Activated CD8-positive, alpha-beta memory T cell treated with anti-CD3 and anti-CD28 coated beads for 4 hours (primary cell): ENCODE results near the gene SRPX.

ENCODE experiments used
- DNase-seq, 2 donors: peaks; one replicate each; pipeline ENCODE4 v3.0.0-alpha.2; 2020; ENCODE audit warnings: low read depth in 2 of 2

SRPX gene

DNA sequence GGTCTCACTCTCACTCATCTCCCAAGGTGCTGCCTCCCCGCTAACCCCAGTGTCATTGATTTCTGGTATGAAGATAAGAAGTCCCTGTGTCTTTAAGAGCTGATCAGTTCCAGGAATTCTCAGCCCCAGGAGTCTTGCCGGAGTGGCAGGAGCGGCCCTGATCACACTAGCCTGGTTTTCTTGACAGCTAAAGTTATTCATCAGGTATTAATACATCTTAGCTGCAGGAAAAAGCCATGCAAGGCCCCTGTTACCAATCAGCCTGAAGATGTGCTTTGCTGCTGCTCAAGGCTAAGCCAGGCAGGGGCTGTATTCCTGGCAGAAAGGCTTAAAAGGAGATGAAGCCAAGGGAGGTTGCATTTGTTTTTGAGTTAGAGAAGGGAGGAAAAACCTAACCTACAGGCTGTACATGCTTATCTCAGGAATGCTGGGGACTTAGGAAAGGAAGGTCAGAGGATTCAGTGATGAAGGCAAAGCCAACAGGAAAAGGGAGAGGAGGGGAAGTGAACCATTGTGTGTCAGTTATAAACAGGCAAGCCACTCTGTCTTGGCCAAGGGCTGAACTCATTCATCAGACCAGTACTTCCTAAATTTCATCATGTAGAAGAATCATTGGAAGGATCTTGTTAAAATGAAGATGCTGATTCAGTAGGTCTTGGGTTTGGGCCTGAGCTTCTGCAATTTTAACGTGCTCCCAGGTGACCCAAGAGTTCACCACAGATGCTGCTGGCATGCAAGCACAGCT, 8.6 kb downstream of the SRPX start:
- DNase-seq = no peak

DNA sequence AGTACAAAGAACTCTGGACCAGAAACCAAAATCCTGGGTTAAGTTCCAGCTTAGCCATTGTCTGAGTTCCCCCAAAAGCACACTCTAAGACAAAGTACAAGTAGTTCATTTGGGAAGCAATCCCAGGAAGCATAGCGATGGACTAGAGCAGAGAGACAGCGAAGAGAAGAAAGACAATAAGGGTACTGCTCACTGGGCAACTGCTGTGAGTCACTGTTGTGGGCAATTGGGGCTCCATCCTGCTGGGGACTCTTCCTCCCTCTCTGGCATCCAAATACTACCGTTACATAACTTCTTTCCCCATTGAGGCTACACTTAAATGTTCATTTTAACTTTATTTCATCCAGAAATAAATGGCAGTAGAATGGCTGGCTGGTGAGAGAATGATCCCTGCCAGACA, 14.1 kb downstream of the SRPX start:
- no peak for DNase-seq

DNA sequence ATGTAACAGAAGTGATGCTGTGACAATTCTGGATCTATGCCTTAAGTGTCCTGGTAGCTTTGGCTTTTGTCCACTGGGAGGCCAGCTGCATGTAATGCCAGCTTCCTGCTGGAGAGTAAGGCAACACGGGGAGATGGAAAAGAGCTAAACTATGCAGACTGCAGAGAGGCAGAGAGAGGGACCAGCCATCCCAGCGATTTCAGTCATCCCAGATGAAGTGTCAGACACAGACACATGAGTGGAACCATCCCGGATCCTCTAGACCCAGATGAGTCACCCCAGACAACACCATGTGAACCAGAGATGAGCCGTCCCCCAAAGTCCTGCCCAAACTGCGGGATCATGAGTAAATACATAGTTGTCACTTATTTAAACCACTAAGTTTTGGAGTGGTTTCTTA, 14.6 kb downstream of the SRPX start:
- DNase-seq = no peak

DNA sequence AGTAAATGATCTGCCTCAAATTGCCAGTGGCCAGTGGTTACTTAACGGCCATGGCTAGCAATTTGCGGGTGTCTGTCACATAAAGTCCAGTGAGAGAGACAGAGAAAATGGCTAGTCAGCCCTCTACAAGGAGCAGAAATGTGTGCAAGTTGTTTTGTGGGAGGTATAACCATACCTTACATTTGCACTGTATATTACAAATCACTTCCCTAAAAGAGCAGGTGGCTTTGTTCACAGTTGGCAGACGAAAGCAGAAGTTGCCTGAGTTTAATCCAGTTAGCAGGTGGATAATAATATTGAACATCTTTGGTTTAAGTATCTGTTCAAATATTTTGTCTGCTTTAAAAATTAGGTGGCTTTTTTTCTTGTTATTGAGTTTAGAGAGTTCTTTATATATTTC, 15.6 kb downstream of the SRPX start:
- no peak for DNase-seq

- DNase-seq = no peak
Observed at GRCh38 chrX:38192007-38192810, 28.5 kb downstream of the SRPX start.

GRCh38 chrX:38189431-38190250, 31.0 kb downstream of the SRPX start:
- DNase-seq = no peak

- DNase-seq = no peak
Observed at GRCh38 chrX:38183596-38183995, 37.1 kb downstream of the SRPX start.

GRCh38 chrX:38181357-38181756, 39.3 kb downstream of the SRPX start:
- DNase-seq = no peak

GRCh38 chrX:38178396-38178795, 42.3 kb downstream of the SRPX start:
- DNase-seq = no peak

- no peak for DNase-seq
Observed at GRCh38 chrX:38175139-38175538, 45.5 kb downstream of the SRPX start.

DNA sequence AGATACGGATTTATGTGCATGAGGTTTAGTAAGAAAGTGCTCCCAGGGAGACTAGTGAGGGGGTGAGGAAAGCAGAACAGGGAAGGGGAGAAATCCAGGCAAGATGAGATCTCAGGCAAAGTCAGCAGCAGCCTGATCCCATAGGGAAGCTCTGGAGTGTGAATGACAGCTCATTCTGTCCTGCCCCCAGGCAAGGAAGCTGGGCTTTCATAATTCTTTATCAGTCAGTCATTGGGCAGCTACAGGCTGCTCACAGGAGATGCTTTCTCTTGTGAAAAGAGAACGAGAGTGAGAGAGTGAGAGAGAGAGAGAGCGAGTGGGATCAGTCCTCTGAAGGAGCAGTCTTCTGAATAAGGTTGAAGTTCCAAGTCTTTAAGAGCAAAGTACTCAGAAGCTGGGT, 48.1 kb downstream of the SRPX start:
- no peak for DNase-seq

GRCh38 chrX:38170556-38170955, 50.1 kb downstream of the SRPX start:
- no peak for DNase-seq

- no peak for DNase-seq
Observed at GRCh38 chrX:38166478-38167083, 54.1 kb downstream of the SRPX start.

GRCh38 chrX:38165023-38165422, 55.6 kb downstream of the SRPX start:
- no peak for DNase-seq

- DNase-seq = no peak
Observed at GRCh38 chrX:38163193-38163592, 57.5 kb downstream of the SRPX start.

GRCh38 chrX:38156838-38157237, 63.8 kb downstream of the SRPX start:
- DNase-seq = no peak

DNA sequence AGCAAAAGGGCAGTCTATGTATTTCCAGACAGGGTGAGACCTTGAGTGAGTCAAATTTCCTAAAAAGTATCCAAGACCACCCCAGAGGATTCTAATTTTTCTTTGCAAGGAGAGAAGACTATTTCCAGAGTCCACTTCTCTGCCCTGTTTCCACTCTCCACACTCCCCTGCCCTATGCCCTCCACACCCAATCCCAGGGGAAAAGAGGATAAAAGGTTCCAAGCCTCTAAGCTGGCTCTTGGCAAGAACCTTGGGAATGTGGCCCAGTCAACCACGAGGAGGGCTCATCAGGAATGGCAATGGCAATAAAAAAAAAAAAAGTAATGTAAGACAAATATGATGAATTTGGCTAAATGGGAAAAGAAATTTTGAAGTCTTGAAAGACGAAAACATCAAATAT, 65.9 kb downstream of the SRPX start:
- no peak for DNase-seq

GRCh38 chrX:38154340-38154739, 66.3 kb downstream of the SRPX start:
- DNase-seq = no peak

DNA sequence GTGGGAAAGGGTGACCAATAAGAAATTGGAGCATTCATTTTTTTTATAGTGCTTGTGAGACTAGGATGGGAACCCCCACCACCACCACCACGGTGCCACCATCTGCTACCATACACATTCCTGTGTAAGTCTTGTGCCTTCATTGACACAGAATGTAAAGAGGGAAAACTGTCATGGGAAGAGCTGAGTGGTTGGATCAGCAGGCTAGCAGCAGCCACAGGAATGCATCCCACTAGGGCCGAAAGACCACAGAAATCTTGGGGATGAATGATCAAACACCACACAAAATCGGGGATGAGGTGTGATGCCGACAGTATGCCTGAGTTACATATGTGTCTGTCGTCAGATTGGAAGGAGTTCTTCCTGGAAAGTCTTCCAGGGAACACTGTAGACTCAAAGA, 69.2 kb downstream of the SRPX start:
- no peak for DNase-seq

- DNase-seq = no peak
Observed at GRCh38 chrX:38150993-38151392, 69.7 kb downstream of the SRPX start.

DNA sequence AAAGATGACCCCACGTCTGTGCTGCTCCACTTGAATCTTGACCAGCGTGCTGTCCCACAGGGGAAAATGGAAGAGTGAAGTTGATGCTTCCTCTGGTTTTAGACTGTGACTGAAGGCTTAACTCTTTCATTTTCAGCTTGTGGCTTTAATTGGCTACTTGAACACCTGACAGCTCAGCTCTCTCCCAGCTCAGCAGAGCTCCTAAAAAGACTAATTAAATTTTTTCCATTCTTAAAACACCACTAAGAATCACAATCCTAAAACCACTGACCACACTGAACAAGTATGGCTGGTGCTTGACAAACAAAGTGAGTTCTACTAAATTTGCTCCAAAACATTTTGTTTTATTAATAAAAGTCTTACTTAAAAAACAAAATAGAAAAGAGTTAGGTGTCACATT, 71.7 kb downstream of the SRPX start:
- no peak for DNase-seq

DNA sequence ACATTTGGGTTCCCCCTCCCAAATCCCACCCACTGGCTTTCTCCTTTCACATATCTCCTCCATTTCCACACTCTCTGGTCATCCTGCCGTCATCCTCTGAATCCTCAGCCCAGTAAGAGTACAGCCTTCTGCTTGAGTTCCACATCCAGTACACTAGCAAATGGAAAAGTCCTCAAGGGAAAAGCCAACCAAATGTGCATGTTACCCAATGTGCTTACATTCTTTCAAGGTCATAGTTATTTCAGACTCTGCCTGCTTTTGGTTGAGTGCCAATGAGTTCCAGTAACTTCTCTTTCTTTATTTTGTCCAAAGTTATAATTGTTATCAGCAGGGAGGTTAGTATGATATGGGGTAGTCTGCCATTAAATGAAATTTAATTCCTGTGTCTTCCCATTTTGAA, 78.1 kb downstream of the SRPX start:
- no peak for DNase-seq
